Right lobe of liver (tissue), 6 donors: ENCODE results near the gene MMP24OS. TPM values are rescaled to one million over a fixed set of nuclear protein-coding genes. Genes with fewer than 3 reads are reported as not detected.

Experiments
- ATAC-seq, 4 donors: fragments of 200-7000 bp; cut with Tn5 transposase; one replicate each; pipeline ENCODE4 v1.9.1; 2020; ENCODE audit warnings: mild to moderate bottlenecking in 4 of 4, moderate library complexity in 4 of 4
- DNase-seq, 3 donors: peaks; one replicate each; pipeline ENCODE4 v3.0.0-alpha.2; 2020
- H3K27ac ChIP-seq, 3 donors: fragments of 200-600 bp; one replicate each; pipeline ENCODE4 v1.8.0; 2022
- H3K27me3 ChIP-seq, 2 donors: fragments of 200-600 bp; one replicate each; pipeline ENCODE4 v1.8.0; 2022
- H3K36me3 ChIP-seq, 4 donors: fragments of 200-600 bp; sonication (generic) in 1 of 4; one replicate each; pipeline versions ENCODE4 v1.5.1 to v1.8.0; 2017 to 2022; ENCODE audit warnings: control low read depth in 1 of 4
- H3K4me1 ChIP-seq, 4 donors: fragments of 200-600 bp; sonication (generic) in 1 of 4; one replicate each; pipeline versions ENCODE4 v1.5.1 to v1.8.0; 2017 to 2022; ENCODE audit warnings: control low read depth in 1 of 4
- H3K4me3 ChIP-seq, 3 donors: fragments of 200-600 bp; one replicate each; pipeline ENCODE4 v1.8.0; 2022
- H3K9me3 ChIP-seq, 4 donors: fragments of 200-600 bp; sonication (generic) in 1 of 4; one replicate each; pipeline versions ENCODE4 v1.5.1 to v1.8.0; 2017 to 2022; ENCODE audit warnings: control low read depth in 1 of 4
- CTCF ChIP-seq, 4 donors: fragments of 200-600 bp in 3 of 4; fragments of 450-650 bp in 1 of 4; IDR thresholded peaks; one replicate each; pipeline versions ENCODE4 v1.5.1 to v1.8.0; 2016 to 2022; ENCODE audit warnings: antibody characterized with exemption in 4 of 4, mild to moderate bottlenecking in 2 of 4
- POLR2A ChIP-seq: fragments of 450-650 bp; IDR thresholded peaks from one replicate; pipeline ENCODE4 v1.6.1; 2017; ENCODE audit warnings: antibody characterized with exemption, mild to moderate bottlenecking
- WGBS: methylation state at CpG from one replicate; pipeline ENCODE4 v1.1.6; 2018; ENCODE audit warnings: low coverage, low lambda C conversion rate; ENCODE audit not compliant: insufficient coverage; ENCODE audit errors: missing lambda C conversion rate; 5-methylcytosine and 5-hydroxymethylcytosine counted together
- intact Hi-C, 2 donors: fragments of 100-400 bp; cut with DNase I; formaldehyde crosslinking; loops; one replicate each; pipeline versions ENCODE4 v1.11.2 to v1.14.1; 2022
- total RNA-seq, 6 experiments: library from RNA; depleted of rRNA in 2 of 6; stranded (reverse); fragments of >200 nt in 2 of 6; fragmentation: NEBNext Ultra II Directional in 3 of 6; extraction: Animal tissue kit (Norgen Biotek cat#: 25700) in 3 of 6; gene quantifications; one replicate each; pipeline versions ENCODE4 v1.1.0 to v1.2.4, GENCODE V29; 2016 to 2023
- donor health status: DM: no; HTN: yes; CAD: no.
- donor health status: DM: no; HTN: no; CAD: no.
- donor health status: DM: no; HTN: no; CAD: no.
- donor health status: DM: no; HTN: yes; CAD: no.
- donor health status: DM: no; HTN: yes; CAD: no.

Gene MMP24OS
- total RNA-seq, 6 experiments from 2014 or later, result 13.3 to 40.7 (median 23.5) TPM

- intact Hi-C loops, result loop anchor here (5.0 kb wide), 2 partner anchors 147 to 152 kb away; no protein-coding TSS in a partner anchor
- WGBS, result 76% methylated on average over 4 of the region's 4 CpGs
- TF ChIP-seq CTCF (IDR thresholded peaks at IDR 0.05), result no peak
- no peak for TF ChIP-seq POLR2A
- H3K27ac ChIP-seq, result no peak overlapping the region
- DNase-seq (no peak), ATAC-seq (no peak)
- peaks cover 0 to 6% (median 2%) of the 10 kb centered on the region in 4 donors for H3K4me1 ChIP-seq
- H3K27me3 ChIP-seq, result no peaks in the 10 kb centered on the region
- H3K9me3 ChIP-seq, result no peaks in the 10 kb centered on the region
- no peaks in the 10 kb centered on the region for H3K36me3 ChIP-seq
- H3K4me3 ChIP-seq, result no peak overlapping the region
Observed at GRCh38 chr20:35300469-35301262, 22.7 kb upstream of the MMP24OS start.

DNA sequence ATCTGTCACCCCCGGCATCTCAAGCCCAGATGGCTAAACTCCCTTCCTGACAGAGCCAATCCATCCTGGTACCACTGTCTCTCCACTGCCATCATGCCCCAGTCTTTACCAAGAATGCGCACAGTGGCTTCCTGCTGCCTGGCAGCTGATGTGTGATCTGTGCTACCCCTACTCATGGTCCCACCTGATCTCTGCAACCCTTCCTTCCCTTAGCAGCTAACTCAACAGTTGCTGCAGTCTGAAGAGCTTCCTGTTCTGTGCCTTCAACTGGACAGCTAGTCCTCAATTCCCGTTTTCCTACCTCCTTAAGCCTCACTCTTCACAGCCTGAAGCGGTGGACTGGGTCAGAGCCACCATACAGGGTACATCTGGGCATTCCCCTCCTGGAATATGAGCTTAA lies 21.9 kb upstream of the MMP24OS start:
- intact Hi-C loops, result loop anchor here (5.0 kb wide), 3 partner anchors 143 to 153 kb away; no protein-coding TSS in a partner anchor
- Histone ChIP-seq H3K4me1 (peaks cover 0 to 6% (median 2%) of the 10 kb centered on the region in 4 donors), H3K27ac (no peak overlapping the region), H3K36me3 (no peaks in the 10 kb centered on the region), H3K27me3 (no peaks in the 10 kb centered on the region), H3K4me3 (no peak overlapping the region), H3K9me3 (no peaks in the 10 kb centered on the region)
- no peak for TF ChIP-seq CTCF (IDR thresholded peaks at IDR 0.05)
- no peak for TF ChIP-seq POLR2A
- DNase-seq (no peak), ATAC-seq (no peak)
- 62% methylated on average over 4 of the region's 4 CpGs for WGBS

GRCh38 chr20:35298264-35298663 lies 20.3 kb upstream of the MMP24OS start:
- Histone ChIP-seq H3K27me3 (no peaks in the 10 kb centered on the region), H3K4me1 (peaks cover 0 to 6% (median 0%) of the 10 kb centered on the region in 4 donors), H3K36me3 (no peaks in the 10 kb centered on the region), H3K9me3 (no peaks in the 10 kb centered on the region), H3K27ac (no peak overlapping the region), H3K4me3 (no peak overlapping the region)
- ATAC-seq (no peak), DNase-seq (no peak)
- WGBS, result 20% methylated on average over 1 of the region's 5 CpGs
- no peak for TF ChIP-seq POLR2A
- no peak for TF ChIP-seq CTCF (IDR thresholded peaks at IDR 0.05)
- intact Hi-C loops, result loop anchor here in 1 of 2 donors (5.0 kb wide), 1 partner anchor 144 kb away; no protein-coding TSS in a partner anchor

- ATAC-seq (no peak), DNase-seq (no peak)
- no peak overlapping the region for H3K27ac ChIP-seq
- no peaks in the 10 kb centered on the region for H3K9me3 ChIP-seq
- H3K4me1 ChIP-seq, result peaks cover 0 to 6% (median 0%) of the 10 kb centered on the region in 4 donors
- no CpG with 5 or more reads among the region's 14 CpGs for WGBS
- no peak overlapping the region for H3K4me3 ChIP-seq
- intact Hi-C loops, result loop anchor here in 1 of 2 donors (5.0 kb wide), 1 partner anchor 145 kb away; no protein-coding TSS in a partner anchor
- H3K27me3 ChIP-seq, result no peaks in the 10 kb centered on the region
- no peak for TF ChIP-seq CTCF (IDR thresholded peaks at IDR 0.05)
- TF ChIP-seq POLR2A, result no peak
- H3K36me3 ChIP-seq, result no peaks in the 10 kb centered on the region
Observed at GRCh38 chr20:35297740-35298139, 19.8 kb upstream of the MMP24OS start.
